ENCODE results near the gene SDSL.

SDSL gene

DNA sequence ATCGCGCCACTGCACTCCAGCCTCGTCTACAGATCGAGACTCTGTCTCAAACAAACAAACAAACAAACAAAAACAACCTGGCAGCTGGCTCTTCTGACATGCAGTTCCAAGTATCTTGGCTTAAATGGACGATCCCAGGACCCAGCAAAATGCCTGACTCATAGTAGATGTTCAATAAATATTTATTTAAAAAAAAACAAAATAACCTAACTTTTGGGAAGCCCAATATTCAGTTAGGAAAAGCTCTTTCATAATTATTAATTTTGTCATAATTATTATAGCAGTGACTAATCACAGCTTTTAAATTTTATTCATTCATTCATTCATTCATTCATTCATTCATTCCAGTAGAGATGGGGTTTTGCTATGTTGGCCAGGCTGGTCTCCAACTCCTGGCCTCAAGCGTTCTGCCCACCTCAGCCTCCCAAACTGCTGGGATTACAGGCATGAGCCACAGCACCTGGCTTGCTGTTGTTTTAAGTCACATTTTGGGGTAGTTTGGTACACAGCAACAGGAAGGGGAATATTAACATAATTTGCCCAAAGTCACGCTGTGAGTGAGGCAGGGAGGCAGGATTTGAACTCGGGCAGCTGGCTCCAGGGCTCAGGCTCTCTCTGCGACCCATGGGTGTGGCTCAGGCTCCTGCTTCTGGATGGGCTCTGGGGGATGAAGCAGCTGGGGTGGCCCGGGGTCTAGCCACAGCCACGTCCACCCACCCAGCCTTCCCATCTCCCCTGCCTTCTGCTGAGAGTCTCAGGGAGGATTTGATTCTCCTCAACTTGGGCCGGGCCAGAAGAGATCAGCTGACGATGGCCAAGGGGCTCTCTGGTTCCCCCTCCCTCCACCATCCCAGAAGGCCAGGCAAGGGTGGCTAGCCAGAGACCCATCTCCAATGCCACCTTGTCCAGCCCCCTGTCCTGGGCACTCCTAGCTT, 20.8 kb upstream of the SDSL start:
- no peaks in the 10 kb centered on the region for H3K36me3 Mint-ChIP-seq (ENCODE audit: low read depth)
- no peak overlapping the region for H3K27ac Mint-ChIP-seq
- no peaks in the 10 kb centered on the region for H3K9me3 Mint-ChIP-seq
- no peaks in the 10 kb centered on the region for H3K4me1 Mint-ChIP-seq (ENCODE audit: low read depth)
- H3K27me3 Mint-ChIP-seq (ENCODE audit: low read depth), result peaks cover 16% of the 10 kb centered on the region
- no peak overlapping the region for H3K4me3 Mint-ChIP-seq
- no peak for DNase-seq (ENCODE audit: low spot score)

DNA sequence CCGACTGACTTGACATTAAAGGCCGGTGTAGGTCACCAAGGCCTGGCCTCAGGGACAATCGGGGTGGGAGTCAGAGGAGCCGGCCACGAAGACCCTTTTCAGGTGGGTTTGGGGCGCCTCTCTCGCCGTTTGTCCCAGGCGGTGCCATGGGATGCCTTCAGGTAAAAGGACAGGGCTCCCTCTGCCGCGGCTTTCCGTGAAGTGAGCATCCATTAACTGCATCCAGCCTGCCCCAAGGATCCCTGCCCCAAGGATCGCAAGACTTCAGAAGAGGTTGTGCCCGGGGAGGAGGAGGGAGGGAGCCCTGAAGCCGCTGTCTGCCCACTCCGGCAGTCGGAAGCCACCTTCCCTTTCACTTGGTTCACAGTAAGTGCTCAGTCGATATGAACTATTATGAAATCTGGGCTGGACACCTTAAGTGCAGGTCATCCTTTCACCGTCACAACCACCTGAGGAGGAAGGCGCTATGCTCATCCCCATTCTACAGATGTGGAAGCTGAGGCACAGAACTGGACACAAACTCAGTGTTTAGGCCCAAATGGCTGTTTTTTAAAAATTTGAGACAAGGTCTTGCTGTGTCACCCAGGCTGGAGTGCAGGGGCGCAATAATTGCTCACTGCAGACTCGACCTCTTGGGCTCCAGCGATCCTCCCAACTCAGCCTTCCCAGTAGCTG, 19.5 kb upstream of the SDSL start:
- Mint-ChIP-seq H3K4me1 (ENCODE audit: low read depth) (no peaks in the 10 kb centered on the region), H3K27me3 (ENCODE audit: low read depth) (peaks cover 19% of the 10 kb centered on the region), H3K36me3 (ENCODE audit: low read depth) (no peaks in the 10 kb centered on the region), H3K27ac (no peak overlapping the region), H3K4me3 (no peak overlapping the region), H3K9me3 (no peaks in the 10 kb centered on the region)
- no peak for DNase-seq (ENCODE audit: low spot score)

DNA sequence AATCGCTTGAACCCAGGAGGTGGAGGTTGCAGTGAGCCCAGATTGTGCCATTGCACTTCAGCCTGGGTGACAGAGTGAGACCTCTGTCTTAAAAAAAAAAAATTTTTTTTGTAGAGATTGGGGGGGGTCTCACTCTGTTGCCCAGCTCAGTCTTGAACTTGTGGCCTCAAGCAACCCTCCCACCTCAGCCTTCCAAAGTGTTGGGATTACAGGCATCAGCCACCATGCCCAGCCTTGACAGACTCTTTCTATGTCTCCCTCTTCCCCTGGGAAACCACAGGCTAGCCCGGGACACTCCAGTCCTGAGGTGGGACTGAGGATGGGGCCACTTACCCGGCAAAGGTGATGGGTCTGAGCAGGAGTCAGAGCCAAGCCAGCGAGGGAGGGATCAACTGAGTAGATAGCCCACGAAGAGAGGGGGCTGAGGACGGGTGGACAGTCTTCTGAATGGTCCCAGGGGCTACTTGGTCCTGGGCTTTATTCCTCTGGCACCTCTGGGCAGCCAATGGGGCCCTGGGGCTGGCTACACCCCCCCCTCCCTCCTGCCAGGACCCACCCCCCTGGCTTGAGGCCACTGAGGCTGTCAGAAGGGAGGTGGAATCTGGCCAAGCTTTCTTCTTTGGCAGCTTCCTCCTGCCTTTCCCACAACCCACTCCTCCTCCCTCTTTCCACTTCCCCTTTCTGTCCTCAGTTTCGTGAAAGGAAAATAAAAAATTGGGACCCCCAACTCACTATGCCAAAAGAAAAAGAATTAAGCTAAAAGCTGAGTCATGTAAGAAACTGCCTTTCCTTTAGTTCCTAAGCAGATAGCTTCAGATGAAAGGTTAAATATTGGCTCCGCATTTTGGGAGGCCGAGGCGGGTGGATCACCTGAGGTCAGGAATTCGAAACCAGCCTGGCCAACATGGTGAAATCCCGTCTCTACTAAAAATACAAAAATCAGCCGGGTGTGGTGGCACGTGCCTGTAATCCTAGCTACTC, 18.5 kb upstream of the SDSL start, which contains the start of gene SDS:
SDS (minus strand) TSS at position 453 of the 981 bp plus-strand sequence. CDS start 4,179 bp downstream, outside the sequence.
- H3K27ac Mint-ChIP-seq, result no peak within 1 kb of the TSS
- peaks cover 19% of the 10 kb centered on the region for H3K27me3 Mint-ChIP-seq (ENCODE audit: low read depth)
- no peaks in the 10 kb centered on the region for H3K9me3 Mint-ChIP-seq
- DNase-seq (ENCODE audit: low spot score), result no peak
- no peaks in the 10 kb centered on the region for H3K4me1 Mint-ChIP-seq (ENCODE audit: low read depth)
- H3K4me3 Mint-ChIP-seq, result no peak within 1 kb of the TSS
- no peaks in the 10 kb centered on the region for H3K36me3 Mint-ChIP-seq (ENCODE audit: low read depth)

DNA sequence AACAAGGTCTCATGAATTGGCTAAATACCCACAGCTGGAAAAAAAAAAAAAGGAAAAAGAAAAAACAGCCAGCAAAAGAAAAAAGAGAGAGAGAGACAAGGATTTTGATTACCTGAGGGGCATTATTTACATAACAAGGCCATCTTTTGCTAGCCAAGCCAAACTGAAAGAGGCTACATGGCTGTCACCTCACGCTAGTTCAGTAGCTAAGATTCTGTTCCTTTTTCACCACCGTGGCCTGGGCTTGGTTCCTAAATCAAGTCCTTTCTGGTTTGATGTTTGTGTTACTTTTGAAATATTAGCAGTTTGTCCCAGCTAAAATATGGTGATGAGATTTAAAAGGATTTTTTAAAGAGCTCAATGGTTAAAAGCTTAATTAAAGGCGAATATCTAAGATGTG, 16.5 kb upstream of the SDSL start:
- no peak overlapping the region for H3K4me3 Mint-ChIP-seq
- H3K27me3 Mint-ChIP-seq (ENCODE audit: low read depth), result peaks cover 19% of the 10 kb centered on the region
- no peak for DNase-seq (ENCODE audit: low spot score)

DNA sequence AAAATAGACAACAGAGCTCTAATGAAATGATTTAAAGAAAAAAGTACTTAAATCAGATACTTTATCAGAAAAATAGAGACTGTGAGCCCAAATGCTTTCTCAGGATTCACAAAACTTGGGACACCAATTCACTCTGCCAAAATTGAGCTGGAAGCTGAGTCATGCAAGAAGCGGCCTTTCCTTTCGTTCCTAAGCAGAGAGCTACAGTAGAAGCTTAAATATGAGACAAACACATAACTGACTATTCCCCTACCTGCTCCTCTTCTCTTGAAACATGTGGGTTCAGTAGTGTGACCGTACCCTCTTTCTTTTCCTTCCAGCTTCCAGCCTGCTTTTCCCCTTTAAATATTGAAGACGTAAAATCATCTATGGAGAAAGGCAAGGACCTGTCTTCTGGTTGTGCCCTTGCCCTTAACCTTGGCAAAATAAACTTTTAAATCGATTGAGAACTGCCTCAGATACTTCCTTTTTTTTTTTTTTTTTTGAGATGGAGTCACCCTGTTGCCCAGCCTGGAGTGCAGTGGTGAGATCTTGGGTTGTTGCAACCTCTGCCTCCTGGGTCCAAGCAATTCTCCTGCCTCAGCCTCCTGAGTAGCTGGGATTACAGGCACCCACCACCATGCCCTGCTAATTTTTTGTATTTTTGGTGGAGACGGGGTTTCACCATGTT, 14.1 kb upstream of the SDSL start:
- Mint-ChIP-seq H3K36me3 (ENCODE audit: low read depth) (no peaks in the 10 kb centered on the region), H3K27ac (no peak overlapping the region), H3K27me3 (ENCODE audit: low read depth) (peaks cover 19% of the 10 kb centered on the region), H3K4me3 (no peak overlapping the region), H3K4me1 (ENCODE audit: low read depth) (no peaks in the 10 kb centered on the region), H3K9me3 (no peaks in the 10 kb centered on the region)
- no peak for DNase-seq (ENCODE audit: low spot score)

More for the DNA sequence above, 16.5 kb upstream of the SDSL start:
- Mint-ChIP-seq H3K4me1 (ENCODE audit: low read depth) (no peaks in the 10 kb centered on the region), H3K9me3 (no peaks in the 10 kb centered on the region), H3K27ac (no peak overlapping the region), H3K36me3 (ENCODE audit: low read depth) (no peaks in the 10 kb centered on the region)

DNA sequence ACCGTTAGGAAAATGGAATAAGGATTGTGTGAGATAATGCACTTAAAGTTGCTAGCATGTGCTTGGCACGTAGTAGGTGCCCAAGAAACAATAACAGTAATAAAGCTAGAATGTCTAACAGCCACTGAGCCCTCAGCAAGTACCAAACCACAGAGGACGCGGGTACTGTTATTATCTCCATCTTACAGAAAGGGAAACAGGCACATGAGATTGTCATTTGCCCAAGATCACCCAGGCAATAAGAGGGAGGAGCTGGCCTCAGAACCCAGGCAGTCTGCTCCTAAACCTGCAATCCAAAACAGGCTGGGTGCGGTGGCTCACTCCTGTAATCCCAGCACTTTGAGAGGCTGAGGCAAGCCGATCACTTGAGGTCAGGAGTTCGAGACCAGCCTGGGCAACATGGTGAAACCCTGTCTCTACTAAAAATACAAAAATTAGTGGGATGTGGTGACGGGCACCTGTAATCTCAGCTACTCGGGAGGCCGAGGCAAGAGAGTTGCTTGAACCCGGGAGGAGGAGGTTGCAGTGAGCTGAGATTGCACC, 13.4 kb upstream of the SDSL start:
- no peak overlapping the region for H3K27ac Mint-ChIP-seq
- no peaks in the 10 kb centered on the region for H3K36me3 Mint-ChIP-seq (ENCODE audit: low read depth)
- H3K9me3 Mint-ChIP-seq, result no peaks in the 10 kb centered on the region
- H3K4me1 Mint-ChIP-seq (ENCODE audit: low read depth), result no peaks in the 10 kb centered on the region
- no peak overlapping the region for H3K4me3 Mint-ChIP-seq
- peaks cover 19% of the 10 kb centered on the region for H3K27me3 Mint-ChIP-seq (ENCODE audit: low read depth)
- DNase-seq (ENCODE audit: low spot score), result no peak

DNA sequence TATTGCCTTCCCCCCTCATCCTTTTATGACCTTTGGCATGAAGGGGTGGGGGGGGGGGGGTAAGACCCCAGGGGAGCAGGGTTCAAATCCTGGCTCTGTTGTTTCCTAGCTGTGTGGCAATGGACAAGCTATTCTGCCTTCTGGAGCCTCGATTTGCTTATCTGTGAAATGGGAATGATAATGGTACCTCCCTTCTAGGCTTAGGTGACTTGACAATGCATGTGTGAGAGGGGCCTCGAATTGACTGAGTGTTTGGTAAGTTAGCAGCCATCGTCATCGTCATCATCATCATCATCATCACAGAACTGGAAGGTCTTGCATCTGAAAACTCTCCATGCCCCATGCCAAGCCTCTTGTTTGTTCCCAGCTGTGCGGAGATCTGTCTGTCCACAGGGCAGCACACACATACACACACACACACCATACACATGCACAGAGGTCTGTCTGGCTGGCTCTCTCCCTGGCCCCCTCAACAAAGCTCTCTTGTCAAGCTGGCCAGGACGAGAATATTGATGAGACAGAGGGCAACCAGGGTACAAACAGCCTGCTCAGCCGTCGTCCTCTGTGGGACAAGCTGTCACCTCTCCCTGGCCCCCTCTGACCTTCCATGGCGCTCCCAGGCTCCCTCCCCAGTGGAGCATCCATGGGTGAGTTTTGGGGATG, 12.6 kb upstream of the SDSL start:
- Mint-ChIP-seq H3K27ac (no peak overlapping the region), H3K4me3 (no peak overlapping the region), H3K9me3 (no peaks in the 10 kb centered on the region), H3K36me3 (ENCODE audit: low read depth) (no peaks in the 10 kb centered on the region), H3K4me1 (ENCODE audit: low read depth) (no peaks in the 10 kb centered on the region), H3K27me3 (ENCODE audit: low read depth) (peaks cover 15% of the 10 kb centered on the region)
- DNase-seq (ENCODE audit: low spot score), result no peak

DNA sequence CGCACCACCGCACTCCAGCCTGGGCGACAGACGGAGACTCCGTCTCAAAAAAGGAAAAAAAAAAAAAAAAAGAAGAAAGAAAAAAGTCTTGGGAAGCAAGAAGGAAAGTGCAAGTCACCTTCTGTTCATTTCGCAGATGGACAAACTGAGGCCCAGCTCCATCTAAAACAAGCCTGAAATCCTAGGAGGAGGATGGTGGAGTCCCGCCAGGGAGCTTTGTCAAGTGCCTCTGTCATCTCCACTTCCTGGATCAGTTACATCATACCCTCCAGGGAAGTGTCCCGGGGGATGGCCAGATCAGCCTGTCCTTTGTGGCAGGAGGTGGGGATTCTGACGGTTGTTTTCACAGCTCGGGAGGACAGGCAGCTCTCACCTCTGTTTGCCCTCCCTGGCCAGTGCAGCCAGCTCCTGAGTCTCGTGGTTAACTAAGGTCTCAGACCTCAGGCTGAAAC, 8.7 kb upstream of the SDSL start:
- no peaks in the 10 kb centered on the region for H3K36me3 Mint-ChIP-seq (ENCODE audit: low read depth)
- H3K27ac Mint-ChIP-seq, result no peak overlapping the region
- no peak for DNase-seq (ENCODE audit: low spot score)
- no peak overlapping the region for H3K4me3 Mint-ChIP-seq
- H3K9me3 Mint-ChIP-seq, result no peaks in the 10 kb centered on the region
- H3K4me1 Mint-ChIP-seq (ENCODE audit: low read depth), result no peaks in the 10 kb centered on the region
- peaks cover 2% of the 10 kb centered on the region for H3K27me3 Mint-ChIP-seq (ENCODE audit: low read depth)

DNA sequence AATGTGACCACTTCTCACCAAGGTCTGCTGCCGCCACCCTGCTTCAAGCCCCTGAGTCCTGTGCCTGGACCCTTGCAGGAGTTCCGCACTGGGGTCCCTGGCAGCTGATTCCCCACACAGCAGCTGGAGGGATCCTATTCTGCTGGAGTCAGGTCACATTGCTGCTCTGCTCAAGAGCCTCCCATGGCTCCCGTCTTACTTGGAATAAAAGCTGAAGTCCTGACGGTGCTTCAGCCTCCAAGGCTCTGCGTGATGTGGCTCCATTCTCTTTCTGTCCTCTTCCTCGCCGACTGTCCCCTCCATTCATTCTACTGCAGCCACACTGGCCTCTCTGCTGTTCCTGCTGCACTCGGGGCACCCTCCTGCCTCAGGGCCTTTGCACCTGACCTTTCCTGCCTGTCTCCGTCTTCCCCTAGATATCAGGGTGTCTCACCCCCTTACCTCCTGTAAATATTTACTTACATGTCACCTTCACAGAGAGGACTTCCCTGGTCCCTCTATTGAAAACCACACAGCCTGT, 7.6 kb upstream of the SDSL start:
- no peaks in the 10 kb centered on the region for H3K36me3 Mint-ChIP-seq (ENCODE audit: low read depth)
- H3K4me1 Mint-ChIP-seq (ENCODE audit: low read depth), result no peaks in the 10 kb centered on the region
- H3K4me3 Mint-ChIP-seq, result no peak overlapping the region
- H3K27me3 Mint-ChIP-seq (ENCODE audit: low read depth), result peaks cover 2% of the 10 kb centered on the region
- H3K27ac Mint-ChIP-seq, result no peak overlapping the region
- H3K9me3 Mint-ChIP-seq, result no peaks in the 10 kb centered on the region
- DNase-seq (ENCODE audit: low spot score), result no peak

DNA sequence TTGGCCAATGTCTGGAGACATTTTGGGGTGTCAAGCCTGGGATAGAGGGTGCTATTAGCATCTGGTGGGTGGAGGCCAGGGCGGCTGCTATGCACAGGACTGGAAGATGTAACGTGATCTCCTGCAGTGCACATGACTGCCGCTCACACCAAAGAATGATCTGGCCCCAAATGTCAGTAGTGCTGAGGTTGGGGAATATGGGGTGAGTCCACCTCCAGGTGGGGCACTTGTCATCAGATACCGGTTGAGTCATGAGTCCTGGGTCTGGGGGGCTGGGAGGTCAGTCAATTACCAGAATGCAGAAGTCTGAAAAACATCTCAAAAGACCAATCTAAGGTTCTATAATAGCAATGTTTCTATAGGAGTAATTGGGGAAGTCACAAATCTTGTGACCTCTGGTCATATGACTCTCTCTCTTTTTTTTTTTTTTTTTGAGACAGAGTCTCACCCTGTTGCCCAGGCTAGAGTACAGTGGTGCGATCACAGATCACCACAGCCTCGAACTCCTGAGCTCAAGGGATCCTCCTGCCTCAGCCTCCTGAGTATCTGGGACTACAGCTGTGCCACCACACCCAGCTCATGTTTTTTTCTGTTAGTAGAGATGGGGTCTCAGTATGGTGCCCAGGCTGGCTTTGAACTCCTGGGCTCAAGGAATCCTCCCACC, 6.0 kb upstream of the SDSL start:
- DNase-seq (ENCODE audit: low spot score), result no peak
- no peak overlapping the region for H3K27ac Mint-ChIP-seq
- no peak overlapping the region for H3K4me3 Mint-ChIP-seq
- H3K27me3 Mint-ChIP-seq (ENCODE audit: low read depth), result peaks cover 2% of the 10 kb centered on the region
- H3K36me3 Mint-ChIP-seq (ENCODE audit: low read depth), result no peaks in the 10 kb centered on the region
- H3K4me1 Mint-ChIP-seq (ENCODE audit: low read depth), result no peaks in the 10 kb centered on the region
- H3K9me3 Mint-ChIP-seq, result no peaks in the 10 kb centered on the region

DNA sequence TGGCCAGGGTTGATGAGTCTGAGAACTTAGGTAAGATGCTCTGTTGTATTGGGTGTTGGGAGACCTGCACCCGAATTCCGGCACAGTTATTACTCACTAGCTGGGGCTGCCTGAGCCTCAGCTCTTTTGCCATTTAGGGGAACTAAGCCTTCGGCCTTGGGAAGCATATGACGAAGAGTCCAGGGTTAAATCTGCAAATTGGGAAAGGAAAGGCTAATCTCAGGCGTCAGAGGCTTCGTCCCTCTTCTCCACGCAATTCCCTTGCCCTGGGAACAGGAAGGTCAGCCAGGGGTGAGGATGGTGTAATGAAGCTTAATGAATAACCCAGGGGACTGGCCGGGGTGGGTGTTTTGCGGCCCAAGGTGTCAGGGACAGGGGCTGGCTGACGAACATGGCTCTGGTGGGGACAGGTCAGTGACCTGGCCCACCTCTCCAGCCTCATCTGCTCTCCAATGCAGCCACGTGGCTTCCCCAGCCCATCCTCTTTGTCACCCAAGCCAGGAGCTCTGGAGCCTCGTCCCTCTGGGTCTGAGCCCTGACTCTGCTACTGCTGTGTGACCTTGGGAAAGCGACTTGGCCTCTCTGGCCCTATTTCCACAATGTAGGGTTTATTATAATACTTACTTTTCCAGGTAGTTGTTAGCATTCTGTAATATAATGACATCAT, 3.8 kb upstream of the SDSL start:
- no peak for DNase-seq (ENCODE audit: low spot score)
- no peak overlapping the region for H3K4me3 Mint-ChIP-seq
- H3K9me3 Mint-ChIP-seq, result no peaks in the 10 kb centered on the region
- H3K27ac Mint-ChIP-seq, result no peak overlapping the region
- H3K36me3 Mint-ChIP-seq (ENCODE audit: low read depth), result no peaks in the 10 kb centered on the region
- peaks cover 7% of the 10 kb centered on the region for H3K4me1 Mint-ChIP-seq (ENCODE audit: low read depth)
- peaks cover 2% of the 10 kb centered on the region for H3K27me3 Mint-ChIP-seq (ENCODE audit: low read depth)
